Measurements from ENCODE around the gene ARMC2.

ARMC2 gene

GRCh38 chr6:108953681-108954080, 105.5 kb downstream of the ARMC2 start:
- DNase-seq (ENCODE audit: low read depth) = no peak
- no peak for TF ChIP-seq CTCF (IDR thresholded peaks at IDR 0.05; ENCODE audit: low read depth, low read length, missing control alignments)
- in situ Hi-C loops (cut with HindIII; ENCODE audit: low sequenced_read_pairs) = no loop called here
- no peak overlapping the region for H3K4me3 ChIP-seq (ENCODE audit: low read depth, low read length)

GRCh38 chr6:108955329-108955949, 107.2 kb downstream of the ARMC2 start:
- H3K4me3 ChIP-seq (ENCODE audit: low read depth, low read length) = no peak overlapping the region
- in situ Hi-C loops (cut with HindIII; ENCODE audit: low sequenced_read_pairs) = no loop called here
- no peak for TF ChIP-seq CTCF (IDR thresholded peaks at IDR 0.05; ENCODE audit: low read depth, low read length, missing control alignments)

GRCh38 chr6:108957221-108957620, 109.0 kb downstream of the ARMC2 start:
- TF ChIP-seq CTCF (IDR thresholded peaks at IDR 0.05; ENCODE audit: low read depth, low read length, missing control alignments) = no peak
- H3K4me3 ChIP-seq (ENCODE audit: low read depth, low read length) = no peak overlapping the region
- in situ Hi-C loops (cut with HindIII; ENCODE audit: low sequenced_read_pairs) = no loop called here
- no peak for DNase-seq (ENCODE audit: low read depth)

More at GRCh38 chr6:108955329-108955949, 107.2 kb downstream of the ARMC2 start:
- no peak for DNase-seq (ENCODE audit: low read depth)

- no peak overlapping the region for H3K4me3 ChIP-seq (ENCODE audit: low read depth, low read length)
- in situ Hi-C loops (cut with HindIII; ENCODE audit: low sequenced_read_pairs) = no loop called here
- no peak for DNase-seq (ENCODE audit: low read depth)
- no peak for TF ChIP-seq CTCF (IDR thresholded peaks at IDR 0.05; ENCODE audit: low read depth, low read length, missing control alignments)
Observed at GRCh38 chr6:108958900-108959770, 110.9 kb downstream of the ARMC2 start.

- in situ Hi-C loops (cut with HindIII; ENCODE audit: low sequenced_read_pairs) = no loop called here
- no peak for TF ChIP-seq CTCF (IDR thresholded peaks at IDR 0.05; ENCODE audit: low read depth, low read length, missing control alignments)
- H3K4me3 ChIP-seq (ENCODE audit: low read depth, low read length) = no peak overlapping the region
- DNase-seq (ENCODE audit: low read depth) = no peak
Observed at GRCh38 chr6:108959972-108960582, 111.9 kb downstream of the ARMC2 start.

GRCh38 chr6:108960601-108961000, 112.4 kb downstream of the ARMC2 start:
- no peak for DNase-seq (ENCODE audit: low read depth)
- in situ Hi-C loops (cut with HindIII; ENCODE audit: low sequenced_read_pairs) = no loop called here
- no peak overlapping the region for H3K4me3 ChIP-seq (ENCODE audit: low read depth, low read length)
- TF ChIP-seq CTCF (IDR thresholded peaks at IDR 0.05; ENCODE audit: low read depth, low read length, missing control alignments) = no peak

All from astrocyte of the cerebellum (primary cell).